ENCODE measurements around the gene TRAF7.

The TRAF7 gene

GRCh38 chr16:2167068-2167638 lies 11.6 kb downstream of the TRAF7 start:
- no peak for DNase-seq

GRCh38 chr16:2170080-2170479 lies 14.5 kb downstream of the TRAF7 start:
- DNase-seq = no peak

GRCh38 chr16:2170587-2171435 lies 15.2 kb downstream of the TRAF7 start:
- DNase-seq = no peak

GRCh38 chr16:2171601-2172178 lies 16.1 kb downstream of the TRAF7 start:
- DNase-seq = no peak

- no peak for DNase-seq
Measured at GRCh38 chr16:2172688-2173335, 17.2 kb downstream of the TRAF7 start.

GRCh38 chr16:2173366-2173765 lies 17.8 kb downstream of the TRAF7 start:
- no peak for DNase-seq

- DNase-seq = no peak
Measured at GRCh38 chr16:2173916-2174315, 18.3 kb downstream of the TRAF7 start.

- no peak for DNase-seq
Measured at GRCh38 chr16:2174396-2175131, 19.0 kb downstream of the TRAF7 start.

GRCh38 chr16:2175454-2175853 lies 19.9 kb downstream of the TRAF7 start:
- DNase-seq = no peak

GRCh38 chr16:2176047-2176446 lies 20.5 kb downstream of the TRAF7 start:
- no peak for DNase-seq

GRCh38 chr16:2177101-2177500 lies 21.5 kb downstream of the TRAF7 start:
- no peak for DNase-seq

- DNase-seq = no peak
Measured at GRCh38 chr16:2177561-2177960, 22.0 kb downstream of the TRAF7 start.

- DNase-seq = no peak
Measured at GRCh38 chr16:2178321-2179106, 22.9 kb downstream of the TRAF7 start.

GRCh38 chr16:2179107-2179501 lies 23.5 kb downstream of the TRAF7 start:
- DNase-seq = no peak

- no peak for DNase-seq
Measured at GRCh38 chr16:2179576-2179975, 24.0 kb downstream of the TRAF7 start.

- DNase-seq = no peak
Measured at GRCh38 chr16:2180461-2180860, 24.9 kb downstream of the TRAF7 start.

- DNase-seq = no peak
Measured at GRCh38 chr16:2180962-2181923, 25.7 kb downstream of the TRAF7 start.

GRCh38 chr16:2181952-2182351 lies 26.4 kb downstream of the TRAF7 start:
- DNase-seq = no peak

- no peak for DNase-seq
Measured at GRCh38 chr16:2183671-2184070, 28.1 kb downstream of the TRAF7 start.

- DNase-seq = no peak
Measured at GRCh38 chr16:2184346-2184745, 28.8 kb downstream of the TRAF7 start.

GRCh38 chr16:2184962-2185361 lies 29.4 kb downstream of the TRAF7 start:
- no peak for DNase-seq

Measured in bone marrow (tissue), 2 donors.